Endothelial cell of umbilical vein (primary cell): Measurements from ENCODE around the gene RIN2. TPM values are rescaled to one million over a fixed set of nuclear protein-coding genes. Genes with fewer than 3 reads are reported as not detected.

Source experiments
- BruUV-seq: library from RNA; stranded (reverse); fragments of 400-500 nt; replicated peaks from 2 replicates; lab custom pipeline; 2021; lab: Mats Ljungman, UMichigan
- CTCF ChIA-PET: fragments of 300-600, 350-600 bp; sonication (Branson Sonifier 250); formaldehyde crosslinking; loops from one replicate; lab custom pipeline; 2021; ENCODE audit warnings: antibody characterized with exemption, inconsistent platforms; lab: Charles Lee
- POLR2A ChIA-PET: fragments of 300-600, 350-600 bp; sonication (Branson Sonifier 250); formaldehyde crosslinking; loops from one replicate; lab custom pipeline; 2021; ENCODE audit warnings: antibody characterized with exemption, inconsistent platforms; lab: Charles Lee
- DNase-seq: peaks from one replicate; pipeline ENCODE4 v3.0.0-alpha.2; 2011; ENCODE audit warnings: low read depth, low spot score
- FAIRE-seq: peaks from 2 replicates; lab custom pipeline; 2011; peaks lifted over from hg19 to GRCh38; lab: Jason Lieb, UNC
- H2AFZ ChIP-seq: 2 replicates; pipeline ENCODE4 v1.6.0; 2012; ENCODE audit warnings: low read depth, low read length, control low read depth, inconsistent platforms
- H3K27ac ChIP-seq: 2 replicates; pipeline ENCODE4 v1.5.1; 2011; ENCODE audit warnings: low read depth, mild to moderate bottlenecking, control low read depth, low read length, moderate library complexity; ENCODE audit not compliant: insufficient read depth
- H3K27me3 ChIP-seq, 2 experiments: 2 replicates each; pipeline versions ENCODE4 v1.6.0 to v1.6.1; 2011; ENCODE audit warnings: low read length in 2 of 2, mixed read lengths in 1 of 2; ENCODE audit not compliant: control insufficient read depth in 2 of 2, insufficient read depth in 2 of 2
- H3K36me3 ChIP-seq, 2 experiments: 2 replicates in 1 of 2; 3 replicates in 1 of 2; pipeline ENCODE4 v1.5.1; 2011; ENCODE audit warnings: low read length in 2 of 2, mild to moderate bottlenecking in 1 of 2, moderate library complexity in 1 of 2; ENCODE audit not compliant: control insufficient read depth in 2 of 2, insufficient read depth in 2 of 2; ENCODE audit errors: extremely low read depth in 1 of 2
- H3K4me1 ChIP-seq: 3 replicates; pipeline ENCODE4 v1.5.1; 2011; ENCODE audit warnings: mild to moderate bottlenecking, low read length; ENCODE audit not compliant: control insufficient read depth, insufficient read depth; ENCODE audit errors: extremely low read depth
- H3K4me2 ChIP-seq: 2 replicates; pipeline ENCODE4 v1.6.1; 2011; ENCODE audit warnings: low read length, control low read depth, mixed read lengths; ENCODE audit not compliant: insufficient read depth
- H3K4me3 ChIP-seq, 3 experiments: fragments of 200-600 bp in 1 of 3; sonication (generic), shearing (Covaris generic) in 1 of 3; replicated peaks in 1 of 3; 2 replicates each; pipeline ENCODE4 v1.5.1; 2011 to 2016; ENCODE audit warnings: control low read depth in 3 of 3, low read length in 3 of 3, mild to moderate bottlenecking in 2 of 3, inconsistent platforms in 1 of 3, low read depth in 1 of 3, moderate library complexity in 1 of 3; ENCODE audit not compliant: insufficient read depth in 1 of 3
- H3K79me2 ChIP-seq: 2 replicates; pipeline ENCODE4 v1.6.0; 2012; ENCODE audit warnings: low read length, inconsistent platforms; ENCODE audit not compliant: control insufficient read depth, insufficient read depth
- H3K9ac ChIP-seq: replicated peaks from 2 replicates; pipeline ENCODE3; 2011; ENCODE audit warnings: low read length, control low read depth; ENCODE audit not compliant: insufficient read depth; ENCODE audit errors: extremely low read depth
- H3K9me1 ChIP-seq: replicated peaks from 3 replicates; pipeline ENCODE4 v1.6.0; 2011; ENCODE audit warnings: mild to moderate bottlenecking, low read length; ENCODE audit not compliant: control insufficient read depth, insufficient read depth; ENCODE audit errors: extremely low read depth
- H3K9me3 ChIP-seq: replicated peaks from 2 replicates; pipeline ENCODE4 v1.5.1; 2012; ENCODE audit warnings: low read length, inconsistent platforms; ENCODE audit not compliant: control insufficient read depth, insufficient read depth
- H4K20me1 ChIP-seq: replicated peaks from 2 replicates; pipeline ENCODE3; 2011; ENCODE audit warnings: mild to moderate bottlenecking, low read length; ENCODE audit not compliant: control insufficient read depth, insufficient read depth; ENCODE audit errors: extremely low read depth
- EZH2 ChIP-seq: IDR thresholded peaks from 2 replicates; pipeline ENCODE4 v1.6.1; 2012; ENCODE audit warnings: borderline replicate concordance, low read depth, mild to moderate bottlenecking, moderate library complexity, low read length, inconsistent platforms; ENCODE audit not compliant: severe bottlenecking
- FOS ChIP-seq: IDR thresholded peaks from 2 replicates; pipeline ENCODE4 v1.6.1; 2011; ENCODE audit warnings: mild to moderate bottlenecking, low read length, moderate library complexity, borderline replicate concordance; ENCODE audit not compliant: insufficient read depth
- GATA2 ChIP-seq: IDR thresholded peaks from 2 replicates; pipeline ENCODE4 v1.7.0; 2011; ENCODE audit warnings: low read depth, mild to moderate bottlenecking, moderate library complexity, mixed read lengths, low read length; ENCODE audit not compliant: insufficient read length, insufficient read depth
- JUN ChIP-seq: IDR thresholded peaks from 2 replicates; pipeline ENCODE4 v1.6.1; 2011; ENCODE audit warnings: borderline replicate concordance, low read depth; ENCODE audit not compliant: insufficient read length, insufficient read depth
- MYC ChIP-seq: IDR thresholded peaks from one replicate; pipeline ENCODE4 v1.6.1; 2011; ENCODE audit warnings: mild to moderate bottlenecking, low read depth, low read length
- POLR2A ChIP-seq: IDR thresholded peaks from 2 replicates; pipeline ENCODE4 v1.6.1; 2012; ENCODE audit warnings: low read depth, mild to moderate bottlenecking, control low read depth, low read length
- POLR2AphosphoS5 ChIP-seq: IDR thresholded peaks from 2 replicates; pipeline ENCODE4 v1.6.1; 2012; ENCODE audit warnings: low read depth, mild to moderate bottlenecking, control low read depth, low read length, moderate library complexity; ENCODE audit not compliant: insufficient read depth
- dilution Hi-C: fragments of 300-500 bp; cut with MboI; formaldehyde crosslinking; loops from one replicate; pipeline ENCODE4 v1.15.0; 2019; ENCODE audit warnings: low sequenced_read_pairs; ENCODE audit not compliant: extremely low pct_ligation_motif_present
- intact Hi-C: fragments of 100-400 bp; cut with micrococcal nuclease; formaldehyde crosslinking; loops from one replicate; pipeline ENCODE4 v1.10.0; 2022
- polyA plus RNA-seq, 4 experiments: library from polyadenylated mRNA; depleted of rRNA in 3 of 4; stranded (reverse) in 3 of 4; unstranded in 1 of 4; fragments of >200 nt; gene quantifications; 2 replicates each; pipeline versions ENCODE4 v1.2.1 to v1.2.3, GENCODE V29; 2011 to 2012; ENCODE audit warnings: missing spikeins in 1 of 4
- total RNA-seq: library from RNA; stranded (reverse); gene quantifications from 2 replicates; pipeline ENCODE4 v1.2.3, GENCODE V29; 2021
- TF ChIP-seq, protein P1 (sequence below), 2 donors: IDR thresholded peaks; 1 replicate in 1 of 2; 2 replicates in 1 of 2; pipeline ENCODE4 v1.5.1; 2011; ENCODE audit warnings: low read length in 2 of 2, mild to moderate bottlenecking in 2 of 2, moderate library complexity in 2 of 2, control low read depth in 1 of 2, inconsistent platforms in 1 of 2, low read depth in 1 of 2; ENCODE audit not compliant: insufficient read depth in 1 of 2; ENCODE audit errors: extremely low read depth in 1 of 2
- TF ChIP-seq, protein P2 (sequence below): IDR thresholded peaks from 2 replicates; pipeline ENCODE4 v1.6.1; 2011; ENCODE audit not compliant: insufficient read depth, insufficient read length

Gene RIN2
- total and polyA plus RNA-seq, 2 donors (not counting 3 experiments of a cell fraction or from before 2014, with no cell fraction given): 22.6 to 119 TPM

DNA sequence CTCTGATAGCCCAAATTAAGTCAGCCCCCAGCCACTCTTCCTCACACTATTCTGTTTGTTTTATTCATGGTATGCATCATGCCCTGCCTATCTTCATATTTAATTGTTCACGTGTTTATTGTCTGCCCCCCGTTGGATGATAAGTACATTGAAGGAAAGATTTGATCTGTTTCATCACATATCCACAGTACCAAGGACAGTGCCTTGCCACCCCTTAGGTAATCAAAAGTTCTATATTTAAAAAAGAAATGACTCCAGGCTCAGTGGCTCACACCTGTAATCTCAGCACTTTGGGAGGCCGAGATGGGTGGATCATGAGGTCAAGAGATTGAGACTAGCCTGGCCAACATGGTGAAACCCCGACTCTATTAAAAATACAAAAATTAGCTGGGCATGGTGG, 10.2 kb upstream of the RIN2 start:
- Histone ChIP-seq H4K20me1 (no peaks in the 10 kb centered on the region), H3K27ac (no peak overlapping the region), H3K9ac (no peak overlapping the region), H3K27me3 (peaks cover 18 to 27% of the 10 kb centered on the region in 2 experiments), H3K9me1 (no peaks in the 10 kb centered on the region), H3K9me3 (no peaks in the 10 kb centered on the region), H2AFZ (no peak overlapping the region), H3K36me3 (no peaks in the 10 kb centered on the region), H3K79me2 (no peaks in the 10 kb centered on the region), H3K4me3 (no peak overlapping the region), H3K4me2 (no peak overlapping the region), H3K4me1 (no peaks in the 10 kb centered on the region)
- intact Hi-C loops: no loop called here
- dilution Hi-C loops: no loop called here
- ChIA-PET POLR2A (no interaction called here), CTCF (interaction anchor here (0.6 kb wide), 1 partner anchor 71 kb away, joined by 3 read pairs; no protein-coding TSS in a partner anchor)
- no peak for DNase-seq
- BruUV-seq: no TSS peak
- TF ChIP-seq MYC: no peak
- no peak for TF ChIP-seq POLR2AphosphoS5
- no peak for TF ChIP-seq JUN
- TF ChIP-seq EZH2: no peak
- TF ChIP-seq FOS: no peak
- FAIRE-seq: no peak

DNA sequence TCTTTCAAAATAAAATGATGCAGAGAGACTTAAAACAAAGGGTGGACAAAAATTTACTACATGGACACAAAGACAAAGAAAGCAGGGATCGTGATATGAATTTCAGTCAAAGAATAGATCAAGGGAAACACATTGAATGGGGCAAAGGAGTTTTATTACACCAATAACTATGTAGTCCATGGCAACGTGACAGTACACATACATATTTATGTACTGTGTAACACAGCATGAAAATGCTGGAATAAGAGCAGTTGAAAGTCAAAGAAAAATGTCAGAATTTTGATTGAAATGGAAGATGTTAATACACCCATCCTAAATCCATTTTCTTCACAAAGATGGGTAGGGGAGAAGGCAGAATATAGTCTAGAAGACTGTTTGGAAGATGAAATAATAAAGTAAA, 9.4 kb upstream of the RIN2 start:
- TF ChIP-seq, protein P1, sequence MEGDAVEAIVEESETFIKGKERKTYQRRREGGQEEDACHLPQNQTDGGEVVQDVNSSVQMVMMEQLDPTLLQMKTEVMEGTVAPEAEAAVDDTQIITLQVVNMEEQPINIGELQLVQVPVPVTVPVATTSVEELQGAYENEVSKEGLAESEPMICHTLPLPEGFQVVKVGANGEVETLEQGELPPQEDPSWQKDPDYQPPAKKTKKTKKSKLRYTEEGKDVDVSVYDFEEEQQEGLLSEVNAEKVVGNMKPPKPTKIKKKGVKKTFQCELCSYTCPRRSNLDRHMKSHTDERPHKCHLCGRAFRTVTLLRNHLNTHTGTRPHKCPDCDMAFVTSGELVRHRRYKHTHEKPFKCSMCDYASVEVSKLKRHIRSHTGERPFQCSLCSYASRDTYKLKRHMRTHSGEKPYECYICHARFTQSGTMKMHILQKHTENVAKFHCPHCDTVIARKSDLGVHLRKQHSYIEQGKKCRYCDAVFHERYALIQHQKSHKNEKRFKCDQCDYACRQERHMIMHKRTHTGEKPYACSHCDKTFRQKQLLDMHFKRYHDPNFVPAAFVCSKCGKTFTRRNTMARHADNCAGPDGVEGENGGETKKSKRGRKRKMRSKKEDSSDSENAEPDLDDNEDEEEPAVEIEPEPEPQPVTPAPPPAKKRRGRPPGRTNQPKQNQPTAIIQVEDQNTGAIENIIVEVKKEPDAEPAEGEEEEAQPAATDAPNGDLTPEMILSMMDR (IDR thresholded peaks at IDR 0.05; ENCODE audit: extremely low read depth in 1 of 2, insufficient read depth in 1 of 2, low read depth in 1 of 2, low read length in 2 of 2): no peak
- TF ChIP-seq MYC (no peak), POLR2AphosphoS5 (no peak), EZH2 (no peak), POLR2A (no peak), JUN (no peak), GATA2 (no peak), FOS (no peak)
- TF ChIP-seq, protein P2, sequence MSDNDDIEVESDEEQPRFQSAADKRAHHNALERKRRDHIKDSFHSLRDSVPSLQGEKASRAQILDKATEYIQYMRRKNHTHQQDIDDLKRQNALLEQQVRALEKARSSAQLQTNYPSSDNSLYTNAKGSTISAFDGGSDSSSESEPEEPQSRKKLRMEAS: no peak
- dilution Hi-C loops: no loop called here
- Histone ChIP-seq H3K4me3 (no peak overlapping the region), H2AFZ (no peak overlapping the region), H3K9me1 (no peaks in the 10 kb centered on the region), H3K27me3 (peaks cover 16 to 27% of the 10 kb centered on the region in 2 experiments), H4K20me1 (no peaks in the 10 kb centered on the region), H3K9ac (no peak overlapping the region), H3K79me2 (no peaks in the 10 kb centered on the region), H3K27ac (no peak overlapping the region), H3K9me3 (no peaks in the 10 kb centered on the region), H3K36me3 (no peaks in the 10 kb centered on the region), H3K4me2 (no peak overlapping the region), H3K4me1 (no peaks in the 10 kb centered on the region)
- POLR2A ChIA-PET: interaction anchor here (0.8 kb wide), 1 partner anchor 31 kb away, joined by 6 read pairs; no protein-coding TSS in a partner anchor
- intact Hi-C loops: no loop called here
- BruUV-seq: no TSS peak
- CTCF ChIA-PET: interaction anchor here (0.7 kb wide), 1 partner anchor 14 kb away, joined by 3 read pairs; no protein-coding TSS in a partner anchor
- FAIRE-seq (no peak), DNase-seq (no peak)
